ENCODE measurements around the gene TLE2. TPM values are rescaled to one million over a fixed set of nuclear protein-coding genes. Genes with fewer than 3 reads are reported as not detected.

The TLE2 gene
- total and polyA plus RNA-seq, 2 of the 4 experiments (the other 2 are of a cell fraction) = under 0.01 to 0.41 TPM

GRCh38 chr19:3001235-3001800 lies 27.8 kb downstream of the TLE2 start:
- Histone ChIP-seq H2BK15ac (ENCODE audit: low read depth, low read length) (no peak overlapping the region), H4K91ac (ENCODE audit: insufficient read depth, low read depth, low read length) (no peak overlapping the region), H2AK5ac (ENCODE audit: low read depth, low read length) (no peak overlapping the region), H4K20me1 (ENCODE audit: insufficient read depth, low read length) (no peaks in the 10 kb centered on the region), H3K4me3 (ENCODE audit: insufficient read depth, low read depth, low read length) (no peak overlapping the region), H3K4me2 (ENCODE audit: low read depth, low read length) (no peak overlapping the region), H3K56ac (ENCODE audit: extremely low read depth, insufficient read depth, low read length) (no peak overlapping the region), H3K27me3 (ENCODE audit: control insufficient read depth, insufficient read depth, low read length) (peaks cover 12% of the 10 kb centered on the region; the same call in 1 of the 2 replicates), H2AK9ac (replicated peaks; ENCODE audit: low read depth, low read length, poor library complexity) (no peak overlapping the region), H3K9ac (ENCODE audit: low read depth, low read length) (no peak overlapping the region), H3K4ac (ENCODE audit: low read depth, low read length) (no peak overlapping the region), H3K18ac (ENCODE audit: low read depth, low read length) (no peak overlapping the region), H3K14ac (replicated peaks; ENCODE audit: low read depth, low read length) (no peak overlapping the region), H2BK20ac (ENCODE audit: low read depth, low read length) (no peak overlapping the region), H2AFZ (replicated peaks; ENCODE audit: low read length, poor library complexity) (no peak overlapping the region), H3K23ac (ENCODE audit: low read depth, low read length) (no peak overlapping the region), H4K8ac (ENCODE audit: low read depth in 2 of 2, low read length in 2 of 2) (no peak overlapping the region), H4K5ac (ENCODE audit: low read depth, low read length) (no peak overlapping the region), H3K9me1 (ENCODE audit: insufficient read depth, low read length) (no peaks in the 10 kb centered on the region), H2BK5ac (ENCODE audit: low read depth, low read length, poor library complexity, severe bottlenecking) (no peak overlapping the region), H3K36me3 (ENCODE audit: control insufficient read depth, insufficient read depth, low read length) (no peaks in the 10 kb centered on the region), H3K27ac (ENCODE audit: insufficient read depth, low read length) (no peak overlapping the region), H3K79me1 (ENCODE audit: low read depth in 1 of 2, low read length in 2 of 2) (no peaks in the 10 kb centered on the region), H2BK120ac (ENCODE audit: low read depth, low read length) (no peak overlapping the region), H3K4me1 (ENCODE audit: control insufficient read depth, insufficient read depth, low read length) (no peaks in the 10 kb centered on the region), H3K9me3 (ENCODE audit: control insufficient read depth, insufficient read depth, low read length) (peaks cover 2% of the 10 kb centered on the region)
- POLR2A ChIA-PET (ENCODE audit: unreplicated experiment) = no interaction called here
- dilution Hi-C loops (cut with HindIII; ENCODE audit: low sequenced_read_pairs, unreplicated experiment) (no loop called here), in situ Hi-C loops (cut with MboI; ENCODE audit: low sequenced_read_pairs) (no loop called here), intact Hi-C loops (cut with micrococcal nuclease) (no loop called here)
- BruUV-seq (replicated peaks) = no TSS peak
- WGBS, 2 experiments (ENCODE audit: extremely low coverage in 2 of 2, insufficient read length in 1 of 2) = no CpG with 5 or more reads among the region's 6 CpGs
- TF ChIP-seq NFE2L2 (IDR thresholded peaks at IDR 0.05; ENCODE audit: low read depth, low read length) = no peak
- TF ChIP-seq FOS (IDR thresholded peaks at IDR 0.05; ENCODE audit: low read depth, low read length) = no peak
- no peak for TF ChIP-seq USF2 (IDR thresholded peaks at IDR 0.05; ENCODE audit: low read depth, low read length)
- no peak for TF ChIP-seq SMC3 (IDR thresholded peaks at IDR 0.05; ENCODE audit: low read depth, low read length)
- no peak for TF ChIP-seq POLR2A (IDR thresholded peaks at IDR 0.05; ENCODE audit: low read depth, low read length)
- TF ChIP-seq RAD21 (IDR thresholded peaks at IDR 0.05; ENCODE audit: low read length) = no peak
- no peak for TF ChIP-seq RCOR1 (IDR thresholded peaks at IDR 0.05; ENCODE audit: insufficient replicate concordance, low read length)
- TF ChIP-seq CTCF (conservative IDR thresholded peaks at IDR 0.05; ENCODE audit: low read depth, low read length) = no peak
- no peak for TF ChIP-seq CHD1 (IDR thresholded peaks at IDR 0.05; ENCODE audit: low read depth, low read length)
- no peak for DNase-seq
- no peak for ATAC-seq (ENCODE audit: low read depth)
- CTCF ChIA-PET = no interaction called here
